Heart right ventricle (tissue), 16 donors: ENCODE data around the gene SERPINE3. TPM values are rescaled to one million over a fixed set of nuclear protein-coding genes. Genes with fewer than 3 reads are reported as not detected.

ENCODE experiments used
- ATAC-seq, 8 donors: fragments of 200-7000 bp; cut with Tn5 transposase; one replicate each; pipeline ENCODE4 v1.9.1; 2020; ENCODE audit warnings: mild to moderate bottlenecking in 8 of 8, moderate library complexity in 8 of 8, moderate number of reproducible peaks in 1 of 8
- DNase-seq, 2 donors: peaks; one replicate each; pipeline ENCODE4 v3.0.0-alpha.2; 2020
- H3K27ac ChIP-seq, 10 donors: fragments of 200-600 bp; sonication (generic) in 2 of 10; one replicate each; pipeline versions ENCODE4 v1.5.0 to v1.8.0; 2020 to 2022; ENCODE audit warnings: mild to moderate bottlenecking in 3 of 10
- H3K27me3 ChIP-seq, 7 donors: fragments of 200-600 bp; one replicate each; pipeline ENCODE4 v1.8.0; 2021 to 2022; ENCODE audit warnings: mild to moderate bottlenecking in 2 of 7
- H3K36me3 ChIP-seq, 9 donors: fragments of 200-600 bp; sonication (generic) in 1 of 9; one replicate each; pipeline versions ENCODE4 v1.5.0 to v1.8.0; 2020 to 2022; ENCODE audit warnings: mild to moderate bottlenecking in 2 of 9
- H3K4me1 ChIP-seq, 9 donors: fragments of 200-600 bp; sonication (generic) in 1 of 9; one replicate each; pipeline versions ENCODE4 v1.5.0 to v1.8.0; 2020 to 2022; ENCODE audit warnings: mild to moderate bottlenecking in 4 of 9
- H3K4me3 ChIP-seq, 10 donors: fragments of 200-600 bp; sonication (generic) in 2 of 10; one replicate each; pipeline versions ENCODE4 v1.5.0 to v1.8.0; 2020 to 2022; ENCODE audit warnings: mild to moderate bottlenecking in 7 of 10, moderate library complexity in 2 of 10
- H3K9me3 ChIP-seq, 11 donors: fragments of 200-600 bp in 10 of 11; sonication (generic) in 2 of 11; one replicate each; pipeline versions ENCODE4 v1.5.0 to v1.8.0; 2013 to 2022; ENCODE audit warnings: mild to moderate bottlenecking in 2 of 11, control low read depth in 1 of 11, moderate library complexity in 1 of 11
- whole genome bisulfite sequencing, 2 donors: extraction: QIAGEN DNeasy Blood & Tissue Kit; methylation state at CpG; one replicate each; pipeline ENCODE4 v1.1.7; 2013; ENCODE audit warnings: inconsistent platforms in 1 of 2; 5-methylcytosine and 5-hydroxymethylcytosine counted together
- intact Hi-C, 10 donors: fragments of 100-400 bp; cut with DNase I; formaldehyde crosslinking; loops; one replicate each; pipeline versions ENCODE4 v1.11.1 to v1.14.2; 2022
- polyA plus RNA-seq, 2 donors: library from polyadenylated mRNA; stranded (reverse); fragments of 200-250 nt; gene quantifications; one replicate each; pipeline ENCODE4 v1.2.3, GENCODE V29; 2013
- total RNA-seq, 10 donors: library from RNA; stranded (reverse); fragmentation: NEBNext Ultra II Directional in 3 of 10; extraction: Animal tissue kit (Norgen Biotek cat#: 25700) in 3 of 10; gene quantifications; one replicate each; pipeline versions ENCODE4 v1.2.1 to v1.2.4, GENCODE V29; 2021 to 2023
- TF ChIP-seq, protein P1 (sequence below), 9 donors: fragments of 200-600 bp; sonication (generic) in 2 of 9; IDR thresholded peaks; one replicate each; pipeline versions ENCODE4 v1.5.0 to v1.8.0; 2021 to 2022; ENCODE audit warnings: antibody characterized with exemption in 9 of 9, mild to moderate bottlenecking in 5 of 9, moderate library complexity in 1 of 9
- donor health status: Arrhythmogenic right ventricular cardiomyopathy.
- donor health status: ischemic (EF 13 %, LVEDD 7.1; RV severe dilation, severe dysfunction).
- donor health status: healthy with polysubstance abuse.
- donor health status: DM: no; HTN: yes; CAD: no.
- donor health status: DM: no; HTN: no; CAD: no.
- donor health status: ischemic (EF 25% LVEDD 6.9; RV normal size, moderate dysfunction).
- donor health status: ischemic (EF 25% LVEDD 5.7; RV mildly dilated, moderate dysfunction).
- donor health status: healthy.
- donor health status: DM: yes; HTN: yes; CAD: no.
- donor health status: Ischemic cardiomyopathy.
- donor health status: ischemic (EF 35%, LVEDD 5.7; RV mildly dilated, moderate dysfunction).
- donor health status: nonischemic (EF 11% LVEDD 7.7; RV severe dilation, severe dysfunction).
- donor health status: DM: yes; HTN: yes; CAD: no.
- donor health status: PGD.
- donor health status: ischemic (EF 29% LVEDD 5.4; RV normal size, mild dysfunction).
- donor health status: nonischemic (EF 23%, LVEDD 6.1; RV moderate dilation, normal function).

The SERPINE3 gene
- total and polyA plus RNA-seq, 12 donors = 0.01 TPM; not detected in 11

DNA sequence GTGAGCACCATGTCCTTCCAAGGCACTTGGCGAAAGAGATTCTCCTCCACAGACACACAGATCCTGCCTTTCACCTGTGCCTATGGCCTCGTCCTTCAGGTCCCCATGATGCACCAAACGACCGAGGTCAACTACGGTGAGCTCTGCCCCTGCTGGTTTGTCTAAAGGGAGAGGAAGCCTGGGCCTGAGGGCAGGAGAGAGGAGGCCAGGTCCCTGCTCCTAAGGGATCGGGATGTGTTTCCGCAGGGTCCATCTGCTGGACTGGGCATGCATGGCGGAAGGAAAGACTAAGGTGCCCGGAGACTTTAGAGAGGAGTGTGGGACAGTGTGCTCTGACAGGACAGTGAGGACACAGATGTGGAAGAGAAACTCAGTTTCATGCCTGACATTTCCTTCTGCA is 7.6 kb downstream of the SERPINE3 start:
- TF ChIP-seq, protein P1, sequence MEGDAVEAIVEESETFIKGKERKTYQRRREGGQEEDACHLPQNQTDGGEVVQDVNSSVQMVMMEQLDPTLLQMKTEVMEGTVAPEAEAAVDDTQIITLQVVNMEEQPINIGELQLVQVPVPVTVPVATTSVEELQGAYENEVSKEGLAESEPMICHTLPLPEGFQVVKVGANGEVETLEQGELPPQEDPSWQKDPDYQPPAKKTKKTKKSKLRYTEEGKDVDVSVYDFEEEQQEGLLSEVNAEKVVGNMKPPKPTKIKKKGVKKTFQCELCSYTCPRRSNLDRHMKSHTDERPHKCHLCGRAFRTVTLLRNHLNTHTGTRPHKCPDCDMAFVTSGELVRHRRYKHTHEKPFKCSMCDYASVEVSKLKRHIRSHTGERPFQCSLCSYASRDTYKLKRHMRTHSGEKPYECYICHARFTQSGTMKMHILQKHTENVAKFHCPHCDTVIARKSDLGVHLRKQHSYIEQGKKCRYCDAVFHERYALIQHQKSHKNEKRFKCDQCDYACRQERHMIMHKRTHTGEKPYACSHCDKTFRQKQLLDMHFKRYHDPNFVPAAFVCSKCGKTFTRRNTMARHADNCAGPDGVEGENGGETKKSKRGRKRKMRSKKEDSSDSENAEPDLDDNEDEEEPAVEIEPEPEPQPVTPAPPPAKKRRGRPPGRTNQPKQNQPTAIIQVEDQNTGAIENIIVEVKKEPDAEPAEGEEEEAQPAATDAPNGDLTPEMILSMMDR (IDR thresholded peaks at IDR 0.05) = no peak
- H3K9me3 ChIP-seq = no peaks in the 10 kb centered on the region
- WGBS, 2 donors = 85 to 92% methylated on average over 9 of the region's 9 CpGs
- H3K27ac ChIP-seq = no peak overlapping the region
- H3K4me3 ChIP-seq = no peak overlapping the region
- H3K36me3 ChIP-seq = peaks cover 0 to 5% (median 0%) of the 10 kb centered on the region in 9 donors
- intact Hi-C loops = no loop called here
- ATAC-seq = peak in 1 of 8 donors; percentile 34
- H3K27me3 ChIP-seq = no peaks in the 10 kb centered on the region
- H3K4me1 ChIP-seq = peaks cover 0 to 11% (median 0%) of the 10 kb centered on the region in 9 donors
- DNase-seq = no peak

DNA sequence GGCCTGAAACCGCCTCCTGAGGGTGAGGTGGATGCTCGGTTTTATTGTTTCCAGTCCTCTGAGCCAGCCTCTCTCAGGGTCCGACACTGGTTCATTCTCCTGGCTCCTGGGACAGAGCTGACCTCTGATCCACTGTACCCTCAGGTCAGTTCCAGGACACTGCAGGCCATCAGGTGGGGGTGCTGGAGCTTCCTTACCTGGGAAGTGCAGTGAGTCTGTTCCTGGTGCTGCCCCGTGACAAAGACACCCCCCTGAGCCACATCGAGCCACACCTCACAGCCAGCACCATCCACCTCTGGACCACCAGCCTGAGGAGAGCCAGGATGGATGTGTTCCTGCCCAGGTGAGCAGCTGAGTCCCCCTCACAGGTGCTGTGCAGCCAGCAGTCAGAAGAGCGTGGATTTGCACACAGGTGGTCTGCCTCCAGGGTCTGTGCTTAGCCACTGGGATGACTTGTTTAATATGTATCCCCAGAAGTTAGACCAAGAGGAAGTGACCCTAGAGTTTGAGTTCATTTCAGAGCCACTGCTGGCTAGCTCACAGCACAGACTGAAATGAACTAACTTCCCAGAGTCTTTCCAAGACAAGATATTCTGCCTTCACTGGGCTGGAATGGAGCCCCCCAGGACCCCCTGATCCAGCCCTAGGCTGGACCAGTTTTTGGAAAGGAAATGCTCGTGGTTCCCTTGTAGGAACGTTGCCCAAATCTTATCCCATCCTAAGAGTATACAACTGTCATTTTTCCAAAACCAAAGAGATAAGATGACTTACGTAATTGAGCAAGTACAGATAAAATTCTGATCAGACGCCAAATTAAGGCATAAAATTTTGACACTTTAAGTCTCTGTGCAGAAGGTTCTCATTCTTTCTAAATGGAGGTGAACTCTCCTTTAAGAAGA is 8.8 kb downstream of the SERPINE3 start:
- H3K4me3 ChIP-seq = no peak overlapping the region
- DNase-seq = no peak

DNA sequence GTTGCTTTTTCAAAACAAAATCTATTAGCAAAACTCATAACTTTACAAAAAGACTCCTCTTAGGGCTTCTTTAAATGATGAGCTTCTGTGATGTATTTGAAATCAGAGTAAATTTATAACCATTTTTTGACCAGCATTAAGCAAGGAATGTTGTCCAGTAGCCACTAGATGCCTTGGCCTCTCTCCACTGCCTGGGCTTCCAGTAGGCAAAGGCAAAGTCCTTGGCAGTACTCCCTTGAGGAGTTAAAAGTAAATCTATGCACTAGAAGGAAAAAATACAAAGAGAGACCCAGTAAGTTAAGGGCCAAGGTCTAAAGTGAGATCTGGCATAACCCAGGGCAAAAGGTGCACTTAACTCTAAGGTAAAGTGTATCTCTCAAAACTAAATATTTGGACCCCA is 9.5 kb downstream of the SERPINE3 start:
- TF ChIP-seq, protein P1 (IDR thresholded peaks at IDR 0.05) = no peak
- Histone ChIP-seq H3K4me3 (no peak overlapping the region), H3K27me3 (no peaks in the 10 kb centered on the region), H3K4me1 (peaks cover 0 to 11% (median 0%) of the 10 kb centered on the region in 9 donors), H3K36me3 (peaks cover 0 to 5% (median 0%) of the 10 kb centered on the region in 9 donors), H3K27ac (peak overlapping the region in 1 of 10 donors; percentile 23), H3K9me3 (no peaks in the 10 kb centered on the region)
- no peak for DNase-seq
- no peak for ATAC-seq
- intact Hi-C loops = no loop called here

More for the DNA sequence above, 8.8 kb downstream of the SERPINE3 start:
- H3K4me1 ChIP-seq = peaks cover 0 to 11% (median 0%) of the 10 kb centered on the region in 9 donors
- TF ChIP-seq, protein P1 (IDR thresholded peaks at IDR 0.05) = no peak
- no peaks in the 10 kb centered on the region for H3K27me3 ChIP-seq
- H3K36me3 ChIP-seq = peaks cover 0 to 5% (median 0%) of the 10 kb centered on the region in 9 donors
- H3K9me3 ChIP-seq = no peaks in the 10 kb centered on the region
- H3K27ac ChIP-seq = no peak overlapping the region
- 65 to 68% methylated on average over 10 of the region's 10 CpGs for WGBS, 2 donors
- intact Hi-C loops = no loop called here
- peak in 2 of 8 donors; percentile 11 to 31 for ATAC-seq

DNA sequence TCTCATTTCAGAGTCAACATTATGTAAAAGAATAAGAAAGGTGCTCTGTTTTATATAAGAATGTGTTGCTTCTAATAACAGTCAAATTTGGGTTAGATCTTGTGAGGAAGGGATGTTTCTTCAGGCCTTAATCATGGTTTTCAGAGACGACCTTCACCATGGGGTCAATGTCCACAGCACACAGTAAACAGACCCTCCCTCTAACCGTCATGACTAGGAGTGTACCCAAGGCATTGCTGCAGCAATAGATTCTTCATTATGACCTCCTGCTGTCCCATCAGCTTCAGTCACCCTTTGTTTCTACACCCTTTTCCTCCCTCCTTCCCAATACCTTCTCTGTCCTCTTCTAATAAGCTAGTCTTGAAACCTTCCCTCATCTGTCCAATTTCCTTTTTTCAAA is 15.7 kb downstream of the SERPINE3 start:
- Histone ChIP-seq H3K4me3 (no peak overlapping the region), H3K27ac (no peak overlapping the region), H3K36me3 (peaks cover 0 to 7% (median 0%) of the 10 kb centered on the region in 9 donors), H3K4me1 (no peaks in the 10 kb centered on the region), H3K9me3 (no peaks in the 10 kb centered on the region), H3K27me3 (no peaks in the 10 kb centered on the region)
- ATAC-seq (no peak), DNase-seq (no peak)
- 70 to 88% methylated on average over 2 of the region's 2 CpGs for WGBS, 2 donors
- intact Hi-C loops = no loop called here
- TF ChIP-seq, protein P1 (IDR thresholded peaks at IDR 0.05) = no peak
